SU-DHL-6 (cell line): Measurements from ENCODE around the gene CACNA2D4.

ENCODE experiments used
- H2AFZ ChIP-seq: fragments of 200-600 bp; sonication (generic); 2 replicates; pipeline ENCODE4 v1.6.1; 2014; ENCODE audit warnings: low read depth, mild to moderate bottlenecking, moderate library complexity, mixed read lengths, antibody characterized with exemption, low read length; ENCODE audit not compliant: severe bottlenecking
- H3F3A ChIP-seq: fragments of 200-600 bp; shearing (Covaris generic); 2 replicates; pipeline ENCODE4 v1.6.0; 2016; ENCODE audit warnings: antibody characterized with exemption, mild to moderate bottlenecking; ENCODE audit not compliant: insufficient read depth
- H3K27ac ChIP-seq: fragments of 200-600 bp; sonication (generic); 2 replicates; pipeline ENCODE4 v1.5.1; 2016; ENCODE audit warnings: low read depth, mild to moderate bottlenecking, low read length, moderate library complexity, mixed read lengths
- H3K27me3 ChIP-seq: fragments of 200-600 bp; sonication (generic), shearing (Covaris generic); 2 replicates; pipeline ENCODE4 v1.6.0; 2014; ENCODE audit warnings: mild to moderate bottlenecking, low read length
- H3K36me3 ChIP-seq: fragments of 200-600 bp; sonication (generic); 2 replicates; pipeline ENCODE4 v1.6.1; 2014; ENCODE audit warnings: mild to moderate bottlenecking, low read length, mixed read lengths
- H3K4me2 ChIP-seq: fragments of 300-600, 200-600 bp; shearing (Covaris generic), sonication (generic); 2 replicates; pipeline ENCODE4 v1.6.0; 2014; ENCODE audit warnings: low read length, low read depth, mild to moderate bottlenecking; ENCODE audit not compliant: poor library complexity, severe bottlenecking
- H3K4me3 ChIP-seq: fragments of 200-600 bp; sonication (generic); 2 replicates; pipeline ENCODE4 v1.5.1; 2014; ENCODE audit warnings: antibody characterized with exemption, low read length, mild to moderate bottlenecking, mixed read lengths; ENCODE audit not compliant: insufficient read depth, poor library complexity, severe bottlenecking
- H3K79me2 ChIP-seq: fragments of 200-600 bp; sonication (generic); 2 replicates; pipeline ENCODE4 v1.6.1; 2014; ENCODE audit warnings: mild to moderate bottlenecking, low read length, moderate library complexity; ENCODE audit not compliant: insufficient read depth
- H3K9ac ChIP-seq: fragments of 200-600 bp; sonication (generic); 2 replicates; pipeline ENCODE4 v1.7.0; 2014; ENCODE audit warnings: mild to moderate bottlenecking, low read length
- H3K9me2 ChIP-seq: fragments of 200-600 bp; sonication (generic); replicated peaks from 2 replicates; pipeline ENCODE4 v1.6.1; 2014; ENCODE audit warnings: low read length; ENCODE audit not compliant: insufficient read depth
- H3K9me3 ChIP-seq: fragments of 200-600 bp; sonication (generic); 2 replicates; pipeline ENCODE4 v1.6.1; 2014; ENCODE audit warnings: low read length, mixed read lengths; ENCODE audit not compliant: insufficient read depth
- H4K20me1 ChIP-seq: fragments of 200-600 bp; sonication (generic); 2 replicates; pipeline ENCODE4 v1.6.1; 2014; ENCODE audit warnings: low read depth, mild to moderate bottlenecking, antibody characterized with exemption, low read length, moderate library complexity, mixed read lengths
- EZH2phosphoT487 ChIP-seq: fragments of 200-600 bp; sonication (generic), shearing (Covaris generic); conservative IDR thresholded peaks from 2 replicates; pipeline ENCODE4 v1.6.1; 2018; ENCODE audit warnings: mild to moderate bottlenecking, antibody characterized with exemption, low read length, moderate library complexity, mixed read lengths
- TF ChIP-seq, protein P1 (sequence below): fragments of 200-600 bp; sonication (generic); IDR thresholded peaks from one replicate; pipeline ENCODE4 v1.5.1; 2017; ENCODE audit warnings: antibody characterized with exemption, mild to moderate bottlenecking, low read length, moderate library complexity; ENCODE audit not compliant: insufficient read depth, poor library complexity, severe bottlenecking

Gene CACNA2D4, protein sequence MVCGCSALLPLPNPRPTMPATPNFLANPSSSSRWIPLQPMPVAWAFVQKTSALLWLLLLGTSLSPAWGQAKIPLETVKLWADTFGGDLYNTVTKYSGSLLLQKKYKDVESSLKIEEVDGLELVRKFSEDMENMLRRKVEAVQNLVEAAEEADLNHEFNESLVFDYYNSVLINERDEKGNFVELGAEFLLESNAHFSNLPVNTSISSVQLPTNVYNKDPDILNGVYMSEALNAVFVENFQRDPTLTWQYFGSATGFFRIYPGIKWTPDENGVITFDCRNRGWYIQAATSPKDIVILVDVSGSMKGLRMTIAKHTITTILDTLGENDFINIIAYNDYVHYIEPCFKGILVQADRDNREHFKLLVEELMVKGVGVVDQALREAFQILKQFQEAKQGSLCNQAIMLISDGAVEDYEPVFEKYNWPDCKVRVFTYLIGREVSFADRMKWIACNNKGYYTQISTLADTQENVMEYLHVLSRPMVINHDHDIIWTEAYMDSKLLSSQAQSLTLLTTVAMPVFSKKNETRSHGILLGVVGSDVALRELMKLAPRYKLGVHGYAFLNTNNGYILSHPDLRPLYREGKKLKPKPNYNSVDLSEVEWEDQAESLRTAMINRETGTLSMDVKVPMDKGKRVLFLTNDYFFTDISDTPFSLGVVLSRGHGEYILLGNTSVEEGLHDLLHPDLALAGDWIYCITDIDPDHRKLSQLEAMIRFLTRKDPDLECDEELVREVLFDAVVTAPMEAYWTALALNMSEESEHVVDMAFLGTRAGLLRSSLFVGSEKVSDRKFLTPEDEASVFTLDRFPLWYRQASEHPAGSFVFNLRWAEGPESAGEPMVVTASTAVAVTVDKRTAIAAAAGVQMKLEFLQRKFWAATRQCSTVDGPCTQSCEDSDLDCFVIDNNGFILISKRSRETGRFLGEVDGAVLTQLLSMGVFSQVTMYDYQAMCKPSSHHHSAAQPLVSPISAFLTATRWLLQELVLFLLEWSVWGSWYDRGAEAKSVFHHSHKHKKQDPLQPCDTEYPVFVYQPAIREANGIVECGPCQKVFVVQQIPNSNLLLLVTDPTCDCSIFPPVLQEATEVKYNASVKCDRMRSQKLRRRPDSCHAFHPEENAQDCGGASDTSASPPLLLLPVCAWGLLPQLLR

DNA sequence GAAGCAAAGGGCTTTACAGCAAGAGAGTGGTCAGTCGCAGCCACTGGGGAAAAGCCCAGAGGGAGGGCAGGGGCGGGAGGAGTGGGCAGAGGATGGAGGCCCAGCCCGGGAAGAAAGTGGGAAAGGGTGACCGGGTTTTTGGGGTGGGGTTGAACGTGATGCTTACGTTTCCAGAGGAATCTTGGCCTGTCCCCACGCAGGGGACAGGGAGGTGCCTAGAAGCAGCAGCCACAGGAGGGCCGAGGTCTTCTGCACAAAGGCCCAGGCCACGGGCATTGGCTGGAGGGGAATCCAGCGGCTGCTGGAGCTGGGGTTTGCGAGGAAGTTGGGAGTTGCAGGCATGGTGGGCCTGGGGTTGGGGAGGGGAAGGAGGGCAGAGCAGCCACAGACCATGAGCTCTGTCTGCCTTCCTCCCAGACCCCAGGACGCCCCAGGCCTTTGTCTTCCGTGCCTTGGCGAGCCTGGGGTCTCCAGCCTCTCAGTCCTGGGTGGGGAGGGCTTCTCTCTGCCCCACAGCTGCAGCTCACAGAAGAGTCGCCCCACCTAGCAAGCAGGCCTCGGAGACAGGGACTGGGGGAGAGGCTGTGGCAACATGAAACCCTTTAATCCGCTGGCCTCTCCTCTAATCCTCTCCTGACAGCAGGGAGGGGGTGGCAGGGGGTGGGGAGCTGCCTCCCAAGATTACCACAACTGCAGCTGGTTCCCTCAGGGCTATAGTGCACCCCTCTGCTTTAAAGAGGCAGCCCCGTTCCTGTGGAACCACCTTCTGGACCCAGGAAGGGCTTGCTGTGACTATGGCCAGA lies at the start of gene CACNA2D4:
TSS of gene CACNA2D4 (minus strand) at position 572 of the 803 bp plus-strand sequence. CDS start at position 393, 179 bp downstream.
- TF ChIP-seq, protein P1, sequence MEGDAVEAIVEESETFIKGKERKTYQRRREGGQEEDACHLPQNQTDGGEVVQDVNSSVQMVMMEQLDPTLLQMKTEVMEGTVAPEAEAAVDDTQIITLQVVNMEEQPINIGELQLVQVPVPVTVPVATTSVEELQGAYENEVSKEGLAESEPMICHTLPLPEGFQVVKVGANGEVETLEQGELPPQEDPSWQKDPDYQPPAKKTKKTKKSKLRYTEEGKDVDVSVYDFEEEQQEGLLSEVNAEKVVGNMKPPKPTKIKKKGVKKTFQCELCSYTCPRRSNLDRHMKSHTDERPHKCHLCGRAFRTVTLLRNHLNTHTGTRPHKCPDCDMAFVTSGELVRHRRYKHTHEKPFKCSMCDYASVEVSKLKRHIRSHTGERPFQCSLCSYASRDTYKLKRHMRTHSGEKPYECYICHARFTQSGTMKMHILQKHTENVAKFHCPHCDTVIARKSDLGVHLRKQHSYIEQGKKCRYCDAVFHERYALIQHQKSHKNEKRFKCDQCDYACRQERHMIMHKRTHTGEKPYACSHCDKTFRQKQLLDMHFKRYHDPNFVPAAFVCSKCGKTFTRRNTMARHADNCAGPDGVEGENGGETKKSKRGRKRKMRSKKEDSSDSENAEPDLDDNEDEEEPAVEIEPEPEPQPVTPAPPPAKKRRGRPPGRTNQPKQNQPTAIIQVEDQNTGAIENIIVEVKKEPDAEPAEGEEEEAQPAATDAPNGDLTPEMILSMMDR = no peak
- TF ChIP-seq EZH2phosphoT487 = no peak
- H3K4me3 ChIP-seq = no peak within 1 kb of the TSS
- H3F3A ChIP-seq = no peaks in the 10 kb centered on the region
- no peak within 1 kb of the TSS for H3K27ac ChIP-seq
- no peak within 1 kb of the TSS for H3K9ac ChIP-seq
- no peaks in the 10 kb centered on the region for H3K27me3 ChIP-seq
- no peaks in the 10 kb centered on the region for H3K9me3 ChIP-seq
- H3K79me2 ChIP-seq = no peaks in the 10 kb centered on the region
- H2AFZ ChIP-seq = no peak within 1 kb of the TSS
- H3K9me2 ChIP-seq = no peaks in the 10 kb centered on the region
- H4K20me1 ChIP-seq = no peaks in the 10 kb centered on the region
- no peak within 1 kb of the TSS for H3K4me2 ChIP-seq
- no peaks in the 10 kb centered on the region for H3K36me3 ChIP-seq

DNA sequence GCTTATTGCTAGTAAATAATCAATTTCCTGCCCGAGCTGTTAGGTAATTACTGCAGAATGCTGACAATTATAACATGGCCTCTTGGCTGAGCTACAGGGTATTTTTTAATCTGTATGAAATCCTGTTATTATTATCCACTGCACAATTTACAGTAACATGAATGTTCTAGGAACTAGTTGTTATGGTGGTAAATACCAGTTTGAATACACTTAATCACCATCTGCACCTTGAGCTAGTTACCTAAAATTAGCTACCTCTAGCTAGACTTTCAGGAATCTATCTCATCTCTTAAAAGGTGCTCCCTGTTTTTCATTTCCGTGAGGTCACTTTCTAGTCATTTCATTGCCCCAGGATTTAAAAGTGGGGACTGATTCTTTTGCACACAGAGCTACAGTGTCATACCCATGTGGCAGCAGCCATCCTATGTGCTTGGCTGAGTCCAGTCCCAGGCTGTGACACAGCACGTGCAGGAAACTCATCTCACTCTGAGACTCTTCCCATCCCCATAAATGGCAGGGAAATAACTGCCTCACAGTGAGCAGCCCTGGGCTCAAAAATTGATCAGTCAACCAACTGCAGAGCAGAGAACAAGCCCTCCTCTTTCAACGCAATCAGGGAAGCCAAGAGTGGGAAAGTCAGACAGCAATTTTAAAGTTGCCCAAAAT lies 48.2 kb upstream of the CACNA2D4 start:
- Histone ChIP-seq H3K36me3 (no peaks in the 10 kb centered on the region), H3K9me2 (no peaks in the 10 kb centered on the region), H3K4me2 (no peak overlapping the region), H4K20me1 (no peaks in the 10 kb centered on the region), H3K27me3 (no peaks in the 10 kb centered on the region), H2AFZ (no peak overlapping the region), H3F3A (no peaks in the 10 kb centered on the region), H3K9me3 (no peaks in the 10 kb centered on the region), H3K9ac (no peak overlapping the region), H3K4me3 (no peak overlapping the region), H3K27ac (no peak overlapping the region), H3K79me2 (no peaks in the 10 kb centered on the region)
- TF ChIP-seq, protein P1 = no peak
- TF ChIP-seq EZH2phosphoT487 = no peak

DNA sequence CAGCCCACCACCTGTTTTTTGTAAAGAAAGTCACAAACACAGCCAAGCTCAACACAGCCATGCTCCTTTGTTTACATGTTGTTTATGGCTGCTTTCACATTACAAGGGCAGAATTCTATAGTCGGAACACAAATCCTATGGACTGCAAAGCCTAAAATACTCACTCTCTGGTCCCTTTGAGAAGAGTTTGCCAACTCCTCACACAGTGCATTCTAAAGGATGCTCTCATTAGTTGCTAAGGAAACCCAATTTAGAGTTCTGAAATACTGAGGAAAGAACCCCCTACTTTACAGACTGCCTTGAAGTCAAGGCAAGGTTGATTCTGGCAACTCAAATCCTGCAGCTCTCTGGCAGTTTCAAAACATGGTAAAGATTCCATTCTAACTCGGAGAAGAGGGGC lies 47.5 kb upstream of the CACNA2D4 start:
- TF ChIP-seq, protein P1 = no peak
- TF ChIP-seq EZH2phosphoT487 = no peak
- H3K27ac ChIP-seq = no peak overlapping the region
- H3F3A ChIP-seq = no peaks in the 10 kb centered on the region
- H4K20me1 ChIP-seq = no peaks in the 10 kb centered on the region
- H3K79me2 ChIP-seq = no peaks in the 10 kb centered on the region
- H3K9me2 ChIP-seq = no peaks in the 10 kb centered on the region
- H3K4me2 ChIP-seq = no peak overlapping the region
- no peaks in the 10 kb centered on the region for H3K36me3 ChIP-seq
- no peak overlapping the region for H3K9ac ChIP-seq
- H3K27me3 ChIP-seq = no peaks in the 10 kb centered on the region
- no peak overlapping the region for H2AFZ ChIP-seq
- no peak overlapping the region for H3K4me3 ChIP-seq
- H3K9me3 ChIP-seq = no peaks in the 10 kb centered on the region
